CD4-positive, alpha-beta T cell treated with Interleukin-4 for 1 hour (primary cell): ENCODE measurements around the gene CRYGN.

Experiments
- DNase-seq, 2 donors: peaks; one replicate each; pipeline ENCODE4 v3.0.0-alpha.2; 2020 to 2022

The CRYGN gene

DNA sequence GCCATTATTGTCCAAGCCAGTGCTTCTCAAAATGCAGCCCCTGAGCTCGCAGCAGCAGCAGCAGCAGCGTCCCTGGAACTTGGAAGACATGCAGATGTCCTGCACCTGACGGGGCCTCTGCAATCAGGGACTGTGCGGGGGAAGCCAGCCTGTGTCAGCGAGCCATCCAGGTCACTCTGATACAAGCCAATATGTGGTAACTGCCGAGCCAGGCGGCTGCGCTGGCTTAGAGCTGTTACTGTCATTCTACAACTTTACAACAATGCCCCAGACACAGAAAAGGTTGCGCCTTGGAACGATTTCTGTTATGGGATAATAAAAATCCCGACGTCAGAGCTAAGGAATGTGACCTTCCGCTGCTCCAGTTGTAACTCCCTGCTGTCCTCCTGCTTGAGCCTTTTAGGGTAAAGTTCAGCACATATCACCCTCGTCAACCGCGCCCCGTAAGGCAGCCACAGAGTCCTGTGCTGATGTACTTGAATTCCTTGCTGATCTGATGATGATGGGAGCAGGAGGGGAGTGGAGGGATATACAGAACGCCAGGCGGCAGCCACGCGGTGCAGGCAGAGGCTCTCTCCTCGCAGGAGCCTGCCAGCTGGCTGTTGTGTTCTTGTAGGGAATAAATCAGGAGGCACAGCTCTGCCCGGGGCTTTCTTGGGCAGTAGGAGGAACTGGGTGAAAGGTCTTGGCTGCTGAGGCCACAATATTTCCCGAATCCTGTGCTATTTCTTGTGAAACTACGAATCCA is 20.0 kb upstream of the CRYGN start:
- no peak for DNase-seq

DNA sequence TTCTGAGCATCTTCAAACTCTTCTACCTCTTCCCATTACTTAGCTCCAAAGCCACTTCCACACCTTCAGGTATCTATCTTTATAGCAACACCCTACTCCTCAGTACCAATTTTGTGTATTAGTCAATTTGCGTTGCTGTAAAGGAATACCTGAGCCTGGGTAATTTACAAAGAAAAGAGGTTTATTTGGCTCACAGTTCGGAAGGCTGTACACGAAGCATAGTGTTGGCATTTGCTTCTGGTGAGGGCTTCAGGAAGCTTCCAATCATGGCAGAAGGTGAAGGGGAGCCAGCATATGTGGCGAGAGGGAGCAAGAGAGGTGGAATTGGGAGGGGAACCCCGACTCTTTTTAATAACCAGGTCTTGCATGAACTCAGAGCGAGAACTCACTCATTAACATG is 17.6 kb upstream of the CRYGN start:
- no peak for DNase-seq

DNA sequence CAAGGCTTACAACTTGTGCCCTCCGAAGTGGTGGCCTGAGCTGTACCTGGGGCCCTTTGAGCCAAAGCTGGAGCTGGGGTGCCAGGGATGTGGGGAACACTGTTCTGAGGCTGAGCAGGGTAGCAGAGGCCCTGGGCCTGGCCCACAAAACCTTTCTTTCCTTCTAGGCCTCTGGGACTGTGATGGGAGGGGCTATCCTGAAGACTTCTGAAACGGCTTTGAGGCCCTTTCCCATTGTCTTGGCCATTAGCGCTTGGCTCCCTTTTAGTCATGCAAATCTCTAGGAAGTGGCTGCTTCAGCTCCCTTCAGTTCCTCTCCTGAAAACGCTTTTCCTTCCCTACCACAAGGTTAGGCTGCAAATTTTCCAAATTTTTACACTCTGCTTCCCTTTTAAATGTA is 16.8 kb upstream of the CRYGN start:
- no peak for DNase-seq

DNA sequence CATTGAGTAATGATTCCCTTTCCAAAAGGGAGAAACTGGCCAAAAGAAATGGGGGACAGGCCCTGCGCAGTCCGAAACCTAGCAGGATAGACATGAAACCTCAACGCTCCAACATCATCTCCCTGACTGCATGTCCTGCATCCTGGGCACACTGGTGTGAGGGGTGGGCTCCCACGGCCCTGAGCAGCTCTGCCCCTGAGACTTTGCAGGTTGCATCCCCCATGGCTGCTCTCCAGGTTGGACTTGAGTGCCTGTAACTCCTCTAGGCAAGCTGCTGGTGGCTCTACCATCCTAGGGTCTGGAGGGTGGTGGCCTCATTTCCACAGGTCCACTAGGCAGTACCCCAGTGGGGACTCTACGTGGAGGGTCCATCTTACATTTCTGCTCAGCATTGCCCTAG is 16.3 kb upstream of the CRYGN start:
- DNase-seq: no peak

DNA sequence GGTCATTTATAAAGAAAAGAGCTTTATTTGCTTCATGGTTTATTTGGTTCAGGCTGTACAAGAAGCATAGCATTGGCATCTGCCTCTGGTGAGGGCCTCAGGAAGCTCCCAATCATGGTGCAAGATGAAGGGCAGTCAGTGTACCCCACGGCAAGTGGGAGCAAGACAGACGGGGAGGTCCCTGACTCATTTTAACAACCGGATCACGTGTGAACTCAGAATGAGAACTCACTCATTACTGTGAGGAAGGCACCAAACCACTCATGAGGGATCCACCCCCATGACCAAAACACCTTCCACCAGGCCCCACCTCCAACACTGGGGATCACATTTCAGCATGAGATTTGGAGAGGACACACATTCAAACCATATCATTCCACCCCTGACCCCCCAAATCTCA is 15.7 kb upstream of the CRYGN start:
- no peak for DNase-seq

DNA sequence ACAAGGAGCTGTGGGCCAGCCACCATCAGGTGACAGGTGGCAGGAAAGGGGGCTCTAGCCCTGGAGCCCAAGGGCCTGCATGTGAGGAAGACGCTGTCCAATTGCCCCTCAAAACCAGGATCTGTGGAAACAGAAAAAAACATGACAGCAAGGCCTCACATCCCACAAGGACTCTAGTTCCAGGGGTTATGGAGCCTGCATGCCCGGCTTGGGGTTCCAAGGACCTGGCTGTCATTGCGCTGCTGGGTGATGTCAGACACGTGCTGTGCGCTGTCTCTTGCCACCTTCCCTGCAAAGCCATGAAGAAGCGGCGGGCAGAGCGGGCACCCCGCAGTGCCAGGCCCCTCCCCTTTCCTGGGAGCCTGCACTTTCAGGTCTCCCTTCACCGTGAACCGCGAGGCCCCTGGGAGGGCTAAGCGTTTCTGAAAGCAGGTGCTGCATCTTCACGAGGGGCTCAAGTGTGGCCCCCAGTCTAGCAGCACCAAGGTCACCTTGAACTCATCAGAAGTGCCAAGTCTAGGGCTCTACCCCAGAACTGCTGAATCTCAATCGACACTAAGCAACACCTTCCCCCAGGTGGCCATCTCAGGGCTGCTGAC is 15.1 kb upstream of the CRYGN start:
- DNase-seq: no peak

DNA sequence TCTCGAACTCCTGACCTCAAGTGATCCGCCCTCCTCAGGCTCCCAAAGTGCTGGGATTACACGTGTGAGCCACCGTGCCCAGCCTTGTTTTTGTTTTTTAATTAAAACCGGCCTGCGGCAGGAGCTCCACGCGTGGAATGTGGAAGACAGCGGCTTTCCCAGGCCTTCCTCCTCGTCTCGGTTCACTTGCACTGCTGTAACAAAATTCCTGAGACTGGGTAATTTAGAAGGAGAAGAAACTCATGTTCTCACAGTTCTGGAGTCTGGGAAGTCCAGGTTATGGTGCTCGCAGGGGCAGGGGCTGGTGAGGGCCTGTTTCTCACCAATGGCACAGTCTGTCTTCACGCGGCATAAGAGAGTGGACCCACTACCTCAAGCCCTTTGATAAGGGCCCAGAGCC is 14.4 kb upstream of the CRYGN start:
- DNase-seq: no peak

DNA sequence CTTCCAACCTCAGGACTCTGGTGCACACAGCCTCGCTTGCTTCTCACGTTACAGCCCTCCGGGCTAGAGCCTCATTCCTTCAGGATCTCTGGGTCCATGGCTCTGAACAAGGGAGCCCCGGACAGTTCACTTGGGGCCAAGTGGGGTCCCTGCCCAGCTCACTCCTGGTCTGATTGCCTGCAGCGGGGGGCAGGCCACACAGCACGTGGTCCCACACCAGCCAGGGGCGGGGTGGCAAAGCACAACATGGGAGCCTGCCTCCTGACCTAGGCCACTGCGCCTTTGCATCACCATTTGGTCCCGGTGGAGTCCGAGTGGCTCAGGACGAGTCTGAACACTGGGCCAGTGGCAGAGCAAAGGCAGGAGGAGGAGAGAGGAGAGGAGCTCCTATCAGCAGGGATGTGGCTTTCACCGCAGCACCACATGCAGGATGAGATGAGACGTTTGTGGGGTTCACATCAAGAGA is 13.4 kb upstream of the CRYGN start:
- no peak for DNase-seq

DNA sequence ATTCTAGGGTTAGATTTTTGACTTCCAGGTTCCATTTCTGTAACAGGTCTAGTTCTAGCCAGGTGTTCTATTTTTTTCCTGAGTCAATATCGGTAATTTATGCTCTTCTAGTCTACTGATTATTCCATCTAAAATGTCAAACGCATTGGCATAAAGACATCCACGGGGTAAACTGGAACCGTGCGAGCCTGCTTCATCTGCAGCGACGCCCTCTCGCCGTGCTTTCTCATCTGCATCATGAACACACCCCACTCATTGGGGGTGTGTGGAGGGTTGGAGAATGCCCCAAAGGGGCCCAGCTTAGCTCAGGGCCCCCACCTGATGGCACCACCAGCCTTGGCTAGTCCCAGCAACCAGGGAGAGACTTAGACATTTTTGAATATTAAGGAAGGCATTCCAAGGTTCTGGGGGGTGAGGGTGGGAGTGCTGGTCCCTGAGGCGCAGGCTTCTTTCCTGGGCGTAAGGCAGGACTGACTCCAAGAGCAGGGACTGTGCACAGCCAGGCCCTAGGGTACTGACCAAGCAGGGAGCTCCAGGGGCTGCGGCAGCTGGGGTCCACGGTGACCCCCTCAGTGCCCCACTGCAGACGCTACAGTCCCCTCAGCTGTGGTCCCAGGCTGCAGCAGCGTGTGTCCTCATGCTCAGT is 12.9 kb upstream of the CRYGN start:
- peak in 1 of 2 donors; percentile 8 for DNase-seq

DNA sequence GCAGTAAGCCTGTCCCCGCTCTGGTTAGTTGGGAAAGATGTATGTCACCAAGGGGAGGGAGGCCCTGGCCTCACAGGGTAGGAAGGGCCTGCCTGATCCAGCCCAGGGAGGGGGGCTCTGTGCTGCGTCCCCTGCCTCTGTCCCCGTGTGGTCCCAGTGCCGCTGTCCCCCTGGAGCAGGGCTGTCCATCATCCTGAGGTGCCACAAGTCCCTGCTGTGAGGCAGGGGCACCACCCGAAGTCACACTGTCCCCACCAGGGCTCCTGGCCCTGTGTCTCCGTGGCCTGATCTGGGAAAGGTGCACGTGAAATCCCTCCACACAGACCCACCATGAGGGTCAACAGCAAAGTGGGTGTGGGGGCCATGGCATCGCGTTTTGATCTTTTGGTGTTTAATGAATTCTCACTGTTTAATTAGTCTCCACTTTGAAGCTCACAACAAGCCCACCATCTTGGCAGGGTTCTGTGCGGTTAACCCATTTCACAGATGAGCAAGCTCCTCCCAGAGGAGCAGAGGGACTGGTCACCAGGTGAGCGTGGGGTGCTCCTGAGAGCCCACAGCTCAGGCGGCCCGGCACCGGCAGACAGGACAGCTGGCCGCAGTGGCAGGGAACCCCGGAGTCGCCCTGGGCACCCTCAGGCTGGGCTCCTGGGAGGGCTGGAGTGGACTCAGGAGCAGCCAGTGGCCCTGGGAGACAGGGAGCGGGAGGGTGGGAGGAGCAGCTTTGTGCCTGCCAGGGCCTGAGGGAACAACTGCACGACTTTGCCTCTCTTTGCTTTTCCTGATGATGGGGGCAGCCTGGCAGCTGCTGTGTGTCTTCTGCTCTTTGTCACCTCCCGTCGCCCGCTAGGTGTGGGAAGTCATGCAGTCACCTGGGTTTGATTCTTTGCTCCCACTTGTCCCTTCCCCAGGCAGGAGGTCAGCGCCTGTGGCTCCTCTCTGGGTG is 12.0 kb upstream of the CRYGN start:
- peak in 1 of 2 donors; percentile 5 for DNase-seq

DNA sequence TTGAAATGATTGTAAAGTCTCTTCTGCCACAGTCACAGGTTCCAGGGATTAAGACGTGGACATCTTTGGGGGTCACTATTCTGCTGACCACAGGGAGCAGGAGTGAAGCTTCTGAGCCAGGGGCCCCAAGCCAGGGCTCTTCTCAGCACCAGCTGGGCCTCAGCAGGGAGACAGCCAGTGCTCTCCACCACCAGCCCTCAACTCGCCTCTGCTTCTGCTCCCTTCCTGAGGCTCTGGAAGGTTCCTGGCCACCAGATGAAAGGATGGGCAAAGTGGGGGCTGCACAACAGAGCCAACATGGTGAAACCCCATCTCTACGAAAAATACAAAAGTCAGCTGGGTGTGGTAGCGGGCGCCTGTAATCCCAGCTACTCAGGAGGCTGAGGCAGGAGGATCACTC is 11.2 kb upstream of the CRYGN start:
- no peak for DNase-seq

DNA sequence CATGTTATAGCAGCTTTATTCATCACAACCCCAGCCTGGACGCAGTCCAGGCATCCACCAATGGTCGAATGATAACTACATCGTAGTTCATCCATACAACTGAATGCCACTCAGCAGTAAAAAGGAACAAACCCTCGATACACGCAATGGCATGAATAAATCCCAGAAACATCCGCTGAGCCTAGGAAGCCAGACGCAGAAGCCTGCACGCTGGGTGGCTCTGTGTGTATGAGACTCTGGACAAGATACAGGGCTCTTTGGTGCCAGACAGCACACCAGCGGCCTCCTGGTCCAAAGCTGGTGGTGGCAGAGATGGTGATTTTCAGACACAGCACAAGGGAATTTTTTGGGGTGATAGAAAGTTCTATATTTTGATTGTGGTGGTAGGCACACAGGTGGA is 10.0 kb upstream of the CRYGN start:
- no peak for DNase-seq

DNA sequence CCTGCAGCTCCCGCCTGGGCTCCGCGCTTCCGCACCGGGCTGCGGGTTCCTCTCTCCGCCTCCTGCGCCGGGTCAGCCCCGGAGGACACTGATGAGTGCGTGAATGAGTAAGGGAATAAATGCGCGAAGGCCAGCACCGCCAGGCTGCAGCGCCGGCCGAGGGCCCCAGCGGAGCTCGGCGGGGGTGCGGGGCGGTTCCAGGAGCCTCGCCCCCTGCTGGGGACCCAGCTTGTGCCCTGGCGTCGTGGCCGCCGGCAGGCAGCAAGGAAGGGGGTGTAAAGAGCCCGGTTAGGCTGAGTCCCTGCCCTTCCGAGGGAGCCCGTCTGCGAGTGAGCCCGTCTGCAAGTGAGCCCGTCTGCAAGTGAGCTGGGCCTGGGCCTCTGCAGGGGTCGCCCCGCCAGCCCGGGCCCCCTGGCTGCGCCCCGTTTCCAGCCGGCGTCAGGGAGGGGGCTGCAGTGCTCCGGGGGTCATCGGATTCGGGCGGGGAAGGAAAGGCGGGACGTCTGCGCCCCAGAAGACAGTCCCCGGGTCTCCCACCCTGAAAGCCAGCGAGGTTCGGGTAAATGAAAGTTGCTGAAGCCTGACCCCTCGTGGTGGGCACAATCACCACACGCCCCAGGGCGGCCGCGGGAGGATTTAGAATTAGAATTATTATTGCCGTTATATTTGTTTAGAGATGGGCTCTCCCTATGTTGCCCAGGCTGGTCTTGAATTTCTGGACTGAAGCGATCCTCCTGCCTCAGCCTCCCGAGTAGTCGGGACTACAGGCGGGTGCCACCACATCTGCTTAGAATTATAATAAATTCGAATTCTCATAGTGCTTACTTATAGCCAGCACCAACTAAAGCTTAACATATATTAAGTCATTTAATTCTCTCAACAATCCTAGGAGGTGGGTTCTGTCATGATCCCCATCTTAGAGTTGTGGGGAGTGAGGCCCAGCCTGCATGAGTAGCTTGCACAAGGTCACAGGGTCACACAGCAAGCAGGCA is 8.6 kb upstream of the CRYGN start:
- DNase-seq: peak; percentile 73 to 81

DNA sequence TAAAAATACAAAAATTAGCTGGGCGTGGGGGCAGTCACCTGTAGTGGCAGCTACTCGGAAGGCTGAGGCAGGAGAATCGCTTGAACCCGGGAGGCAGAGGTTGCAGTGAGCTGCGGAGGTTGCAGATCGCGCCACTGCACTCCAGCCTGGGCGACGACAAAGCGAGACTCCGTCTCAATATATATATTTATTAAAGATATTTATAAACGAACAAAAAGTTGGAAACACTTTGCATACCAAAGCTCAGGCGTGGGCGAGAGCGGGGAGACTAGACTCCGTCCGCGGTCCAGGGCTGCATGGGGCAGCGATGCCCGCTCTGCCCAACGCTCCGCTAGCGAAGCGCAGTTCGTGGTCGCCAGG is 7.9 kb upstream of the CRYGN start:
- no peak for DNase-seq

DNA sequence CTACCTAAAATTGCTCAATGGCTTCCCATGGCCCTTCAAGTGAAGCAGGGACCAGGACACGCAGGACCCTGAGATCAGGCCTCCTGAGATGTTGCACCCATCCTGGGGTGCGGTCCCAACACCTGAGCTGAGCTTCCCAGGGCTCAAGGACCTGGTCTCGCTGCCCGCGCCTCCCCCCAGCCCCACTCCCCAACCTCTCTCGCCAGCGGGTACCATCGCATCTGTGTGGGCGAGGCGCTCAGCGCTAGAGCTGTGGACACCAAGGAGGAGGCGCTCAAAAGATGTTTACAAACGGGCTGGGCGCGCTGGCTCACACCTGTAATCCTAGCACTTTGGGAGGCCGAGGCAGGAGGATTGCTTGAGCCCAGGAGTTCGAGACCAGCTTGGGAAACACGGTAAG is 7.4 kb upstream of the CRYGN start:
- no peak for DNase-seq

DNA sequence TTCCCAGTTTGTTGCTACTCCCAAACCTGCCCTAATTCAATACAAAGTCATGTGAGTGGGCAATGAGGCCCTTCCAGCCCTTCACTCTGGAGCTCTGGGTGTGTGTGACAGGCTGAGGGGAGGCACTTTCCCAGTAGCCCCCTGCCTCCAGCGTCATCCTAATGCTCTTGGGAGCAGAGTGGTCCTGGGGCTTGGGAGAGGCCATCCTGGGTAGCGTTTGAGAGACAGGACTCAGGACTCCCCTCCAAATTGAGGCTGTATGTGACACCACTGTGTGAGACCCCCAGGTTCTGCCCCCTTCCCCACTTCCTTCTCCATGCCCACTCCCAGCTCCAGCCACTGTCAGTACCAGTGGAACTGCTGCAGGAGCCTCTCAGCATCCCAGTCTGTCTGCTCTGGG is 6.5 kb upstream of the CRYGN start:
- DNase-seq: no peak

DNA sequence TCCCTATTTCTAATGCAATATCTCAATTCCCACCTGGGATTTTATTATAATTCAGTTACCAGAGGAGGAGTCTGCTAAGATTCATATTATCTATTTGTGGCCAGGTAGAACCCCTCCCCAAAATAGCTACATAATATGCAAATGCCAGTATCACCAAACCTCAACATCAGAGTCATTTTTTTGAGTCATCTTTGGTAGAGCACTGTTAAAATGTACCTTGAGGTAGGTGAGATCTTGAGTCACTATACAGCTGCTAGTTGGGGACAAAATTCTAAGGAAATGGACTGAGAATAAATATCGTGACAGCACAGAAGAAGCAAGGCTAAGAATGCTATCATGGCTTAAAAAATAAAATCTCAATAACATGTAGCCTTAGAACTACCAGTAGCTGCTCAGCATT is 4.7 kb upstream of the CRYGN start:
- DNase-seq: no peak

DNA sequence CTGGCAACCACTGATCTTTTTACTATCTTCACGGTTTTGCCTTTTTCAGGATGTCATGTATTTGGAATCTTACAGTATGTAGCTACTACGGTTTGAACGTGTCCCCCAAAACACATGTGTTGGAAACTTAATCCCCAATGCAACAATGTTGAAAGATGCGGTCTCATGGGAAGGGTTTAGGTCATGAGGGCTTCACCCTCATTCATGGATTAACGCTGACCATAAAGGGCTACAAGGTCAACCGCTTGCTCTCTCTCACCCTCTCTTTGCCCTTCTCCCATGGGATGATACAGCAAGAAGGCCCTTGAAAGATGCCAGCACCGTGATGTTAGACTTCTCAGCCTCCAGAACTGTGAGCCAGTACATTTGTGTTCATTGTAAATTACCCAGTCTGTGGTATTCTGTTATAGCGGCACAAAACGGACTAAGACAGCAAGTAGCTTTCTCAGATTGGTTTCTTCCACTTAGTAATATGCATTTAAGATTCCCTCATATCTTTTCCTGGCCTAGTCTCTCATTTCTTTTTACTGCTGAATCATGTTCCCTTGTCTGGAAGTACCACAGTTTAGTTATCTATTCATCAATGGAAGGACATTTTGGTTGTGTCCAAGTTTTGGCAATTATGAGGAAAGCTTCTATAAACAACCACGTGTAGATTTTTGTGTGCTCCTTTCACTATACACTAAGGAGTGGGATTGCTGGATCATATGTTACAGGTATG is 3.0 kb upstream of the CRYGN start:
- no peak for DNase-seq

DNA sequence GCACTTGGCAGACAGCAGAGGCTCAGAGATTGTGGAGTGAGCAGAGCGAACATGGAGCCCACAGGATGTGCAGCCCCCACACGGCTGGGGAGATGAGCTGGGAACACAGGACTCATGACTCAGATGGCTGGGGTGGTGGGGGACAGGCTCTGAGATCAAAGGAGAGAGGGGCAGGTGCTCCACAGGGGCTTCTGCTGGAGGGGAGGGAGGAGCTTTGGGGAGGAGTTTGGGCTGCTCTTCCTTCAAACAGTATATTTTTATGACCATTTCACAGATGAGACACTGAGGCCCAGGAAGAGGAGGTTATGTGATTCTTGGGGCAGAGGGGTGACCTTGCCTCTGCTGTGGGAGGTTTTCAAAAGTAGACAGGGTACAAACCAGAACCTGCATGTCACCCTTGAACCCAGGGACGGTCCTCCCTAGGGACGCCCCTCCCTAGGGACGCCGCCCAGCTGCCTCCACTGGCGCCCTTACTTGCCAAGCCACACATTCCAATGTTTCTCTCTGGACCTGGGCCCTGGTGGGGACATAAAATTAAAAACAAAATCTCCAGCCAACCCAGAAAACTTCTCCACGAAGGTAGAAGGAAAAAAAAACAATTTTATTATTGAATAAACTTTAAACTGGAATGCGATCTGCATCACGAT is 981 bp upstream of the CRYGN start:
- peak in 1 of 2 donors; percentile 27 for DNase-seq

DNA sequence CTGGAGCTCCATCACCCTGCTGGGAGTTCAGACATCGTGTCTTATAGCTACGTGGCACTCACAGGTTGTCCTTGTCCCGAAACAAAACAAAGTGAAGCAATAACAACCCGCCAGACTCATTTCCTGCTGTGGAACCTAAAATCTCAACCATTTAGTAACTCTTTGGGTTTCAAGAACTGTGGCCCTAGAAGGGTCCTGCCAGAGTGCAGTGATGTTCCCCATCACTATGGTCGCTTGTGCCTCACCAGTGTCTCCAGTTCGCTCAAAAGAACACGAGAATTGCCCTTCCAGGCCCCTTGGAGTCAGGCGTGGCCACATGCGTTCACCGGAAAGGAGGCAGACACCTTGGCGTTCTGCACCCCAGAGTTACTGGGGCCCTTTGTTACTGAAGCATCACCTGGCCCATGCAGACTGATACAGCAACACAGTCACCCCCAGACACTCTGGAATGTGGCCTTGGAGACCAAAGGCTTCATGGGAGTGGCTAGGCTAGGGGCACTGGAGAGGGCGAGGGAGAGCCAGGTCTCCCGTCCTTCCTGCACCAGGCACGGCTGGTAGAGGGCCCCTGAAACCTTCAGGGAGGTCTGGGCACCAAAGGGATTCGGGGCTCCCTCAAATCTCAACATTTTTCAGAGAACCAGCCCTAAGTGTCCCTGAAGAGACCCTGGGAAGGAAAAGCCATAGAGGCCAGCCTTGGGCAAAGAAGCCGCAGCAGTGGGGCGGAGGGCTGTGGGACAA is 908 bp downstream of the CRYGN start:
- no peak for DNase-seq
